ENCODE results near the gene GJE1.

DNA sequence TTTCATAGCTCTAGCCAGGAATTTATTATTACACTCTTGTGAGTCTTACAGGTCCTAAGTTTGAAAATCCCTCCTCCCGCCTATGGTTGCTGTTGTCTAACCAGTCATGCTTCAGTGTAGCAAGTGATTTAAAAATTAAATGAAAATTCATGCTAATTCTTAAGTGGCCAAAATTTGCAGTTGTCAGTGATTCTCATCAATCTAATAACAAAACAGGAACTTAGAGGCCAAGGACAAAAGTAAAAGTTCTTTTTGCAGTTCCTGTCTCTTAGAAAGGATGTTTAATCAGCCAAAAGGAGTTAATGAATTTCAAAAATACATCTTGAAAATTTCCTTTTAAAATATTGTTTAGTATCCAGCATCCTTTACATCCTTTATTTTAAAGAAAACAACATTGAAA, 50.6 kb downstream of the GJE1 start:
- TF ChIP-seq, protein P1, sequence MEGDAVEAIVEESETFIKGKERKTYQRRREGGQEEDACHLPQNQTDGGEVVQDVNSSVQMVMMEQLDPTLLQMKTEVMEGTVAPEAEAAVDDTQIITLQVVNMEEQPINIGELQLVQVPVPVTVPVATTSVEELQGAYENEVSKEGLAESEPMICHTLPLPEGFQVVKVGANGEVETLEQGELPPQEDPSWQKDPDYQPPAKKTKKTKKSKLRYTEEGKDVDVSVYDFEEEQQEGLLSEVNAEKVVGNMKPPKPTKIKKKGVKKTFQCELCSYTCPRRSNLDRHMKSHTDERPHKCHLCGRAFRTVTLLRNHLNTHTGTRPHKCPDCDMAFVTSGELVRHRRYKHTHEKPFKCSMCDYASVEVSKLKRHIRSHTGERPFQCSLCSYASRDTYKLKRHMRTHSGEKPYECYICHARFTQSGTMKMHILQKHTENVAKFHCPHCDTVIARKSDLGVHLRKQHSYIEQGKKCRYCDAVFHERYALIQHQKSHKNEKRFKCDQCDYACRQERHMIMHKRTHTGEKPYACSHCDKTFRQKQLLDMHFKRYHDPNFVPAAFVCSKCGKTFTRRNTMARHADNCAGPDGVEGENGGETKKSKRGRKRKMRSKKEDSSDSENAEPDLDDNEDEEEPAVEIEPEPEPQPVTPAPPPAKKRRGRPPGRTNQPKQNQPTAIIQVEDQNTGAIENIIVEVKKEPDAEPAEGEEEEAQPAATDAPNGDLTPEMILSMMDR (IDR thresholded peaks at IDR 0.05) = no peak
- TF ChIP-seq POLR2A (IDR thresholded peaks at IDR 0.05) = no peak
